Stimulated activated CD4-positive, alpha-beta T cell treated with anti-CD3 and anti-CD28 coated beads, Interleukin-1b, Interleukin-23, amount 100 ng/mL, for 48 hours (primary cell): ENCODE results near the gene AGK.
"Not testable (repeated sequence)": the region's sequence is repeated elsewhere in the genome, so short reads cannot be mapped to it uniquely, and the experiment has no call there.

Source experiments
- DNase-seq: peaks from one replicate; pipeline ENCODE4 v3.0.0-alpha.2; 2020

AGK gene

GRCh38 chr7:141590071-141590470 is 38.9 kb downstream of the AGK start:
- no peak for DNase-seq

- DNase-seq: no peak
Observed at GRCh38 chr7:141590666-141591065, 39.5 kb downstream of the AGK start.

DNA sequence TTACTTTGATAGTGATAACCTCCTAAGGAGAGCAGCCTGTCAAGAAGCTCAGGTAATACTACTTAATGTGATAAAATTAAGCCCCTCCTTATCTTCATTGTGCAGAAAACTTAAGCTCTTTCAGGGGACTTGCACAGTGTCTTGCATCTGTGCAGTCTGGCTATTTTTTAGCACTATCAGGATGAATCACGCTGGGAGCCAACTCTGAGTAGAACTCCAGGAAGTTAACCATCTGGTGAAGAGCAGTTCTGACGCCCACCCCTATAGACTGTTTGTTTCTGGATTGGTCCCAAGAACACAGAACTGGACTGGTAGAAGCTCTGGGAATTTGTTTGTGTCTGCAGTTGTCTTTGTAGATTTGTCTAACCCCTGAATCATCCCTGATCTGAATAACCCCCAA is 41.9 kb downstream of the AGK start:
- no peak for DNase-seq

GRCh38 chr7:141597966-141598365 is 46.8 kb downstream of the AGK start:
- DNase-seq: no peak

DNA sequence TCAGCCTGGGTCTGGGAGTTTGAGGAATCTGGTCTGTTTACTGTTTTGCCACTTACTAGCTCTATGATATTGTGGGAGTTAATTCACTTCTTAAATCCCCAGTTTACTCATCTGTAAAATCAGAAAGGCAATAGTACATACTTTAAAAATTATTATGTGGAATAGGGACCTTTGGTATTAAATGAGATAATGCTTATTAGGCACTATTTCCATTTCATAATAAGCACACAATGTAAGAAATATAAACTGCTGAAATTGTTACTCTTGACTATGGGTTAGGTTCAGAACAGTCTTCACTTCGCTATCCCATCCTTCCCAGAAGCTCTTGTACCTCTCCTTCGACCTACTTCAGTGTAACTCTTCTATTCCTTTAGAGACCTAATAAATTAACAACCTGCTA is 47.2 kb downstream of the AGK start:
- DNase-seq: no peak

DNA sequence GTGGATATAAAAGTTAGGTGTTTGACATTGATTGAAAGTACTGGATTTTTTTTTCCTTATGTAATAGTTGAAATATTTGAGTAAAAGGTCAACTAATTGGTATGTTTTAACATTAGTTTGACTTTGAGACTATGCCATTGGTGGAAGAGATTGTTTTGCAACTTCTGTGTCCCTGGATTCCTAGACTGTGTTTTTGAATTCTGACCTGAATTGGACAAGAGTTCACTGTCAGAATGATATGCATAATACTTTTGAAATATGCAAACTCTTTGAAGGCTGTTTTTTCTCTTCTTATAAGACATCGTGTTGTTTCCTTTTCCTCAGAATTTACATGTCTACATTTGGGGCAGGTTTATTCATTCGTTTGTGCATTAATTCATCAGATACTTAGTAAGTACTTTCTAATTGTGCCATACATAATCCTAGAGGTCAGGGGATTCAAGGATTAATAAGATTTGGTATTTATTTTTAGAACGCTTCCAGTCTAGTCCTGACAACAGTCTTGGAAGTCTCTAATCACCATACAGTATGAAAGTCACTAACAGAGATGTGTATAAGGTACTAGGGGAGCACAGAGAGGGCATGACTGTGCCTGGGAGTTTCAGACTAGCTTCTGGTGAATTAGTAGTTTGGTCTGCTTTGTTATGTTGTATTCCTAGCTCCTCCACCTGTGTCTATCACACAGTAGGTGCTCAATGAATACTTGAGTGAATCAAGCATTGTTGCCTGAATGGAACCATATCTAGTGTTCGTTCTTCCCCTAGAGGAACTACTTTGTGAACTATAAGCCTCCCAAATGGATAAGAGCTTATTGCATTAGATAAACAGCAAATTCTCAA is 49.2 kb downstream of the AGK start:
- no peak for DNase-seq

DNA sequence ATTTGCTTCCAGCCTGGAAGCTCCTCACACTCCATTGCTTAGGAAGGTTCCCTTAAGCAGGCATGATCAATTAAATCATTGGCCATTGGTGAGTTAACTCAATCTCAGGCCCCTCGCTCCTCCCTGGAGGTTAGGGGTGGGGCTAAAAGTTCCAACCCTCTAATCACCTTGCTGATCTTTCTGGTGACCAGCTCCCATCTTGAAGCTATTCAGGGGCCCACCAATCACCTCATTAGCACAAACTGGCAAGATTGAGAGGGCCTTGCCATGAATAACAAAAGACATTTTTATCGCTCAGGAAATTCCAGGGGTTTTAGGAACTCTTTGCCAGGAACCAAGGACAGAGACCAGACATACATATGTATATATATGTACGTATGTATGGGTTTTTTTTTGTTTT is 58.4 kb downstream of the AGK start:
- DNase-seq: no peak

- DNase-seq: no peak
Observed at GRCh38 chr7:141610671-141611070, 59.5 kb downstream of the AGK start.

GRCh38 chr7:141612861-141613260 is 61.7 kb downstream of the AGK start:
- DNase-seq: no peak

- DNase-seq: no peak
Observed at GRCh38 chr7:141617280-141617679, 66.1 kb downstream of the AGK start.

DNA sequence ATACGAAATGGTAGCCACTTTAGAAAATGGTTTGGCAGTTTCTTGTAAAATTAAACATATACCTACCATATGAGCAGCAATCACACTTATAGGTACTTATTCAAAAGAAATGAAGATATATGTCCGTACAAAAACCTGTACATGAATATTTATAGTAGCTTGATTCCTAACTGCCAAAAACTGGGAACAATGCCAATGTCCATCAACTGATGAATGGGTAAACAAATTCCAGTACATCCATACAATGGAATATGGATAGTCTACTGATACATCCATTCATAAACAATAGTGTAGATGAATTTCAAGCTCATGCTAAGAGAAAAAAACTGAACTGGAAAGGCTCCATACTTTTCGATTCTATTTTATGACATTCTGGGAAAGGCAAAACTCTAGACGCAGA is 68.5 kb downstream of the AGK start:
- DNase-seq: no peak

DNA sequence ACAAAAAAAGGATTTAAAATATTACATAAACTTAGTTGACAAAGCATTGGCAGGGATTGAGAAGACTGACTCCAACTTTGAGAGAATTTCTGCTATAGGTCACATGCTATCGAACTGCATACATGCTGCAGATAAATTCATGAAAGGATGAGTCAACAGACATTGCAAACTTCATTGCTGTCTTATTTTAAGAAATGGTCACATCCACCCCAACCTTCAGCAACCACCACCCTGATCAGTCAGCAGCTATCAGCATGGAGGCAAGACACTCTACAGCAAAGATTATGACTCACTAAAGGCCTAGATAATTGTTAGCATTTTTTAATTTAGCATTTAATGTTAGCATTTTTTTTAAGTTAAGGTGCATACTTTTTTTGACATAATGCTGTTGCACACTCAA is 73.6 kb downstream of the AGK start:
- DNase-seq: no peak

DNA sequence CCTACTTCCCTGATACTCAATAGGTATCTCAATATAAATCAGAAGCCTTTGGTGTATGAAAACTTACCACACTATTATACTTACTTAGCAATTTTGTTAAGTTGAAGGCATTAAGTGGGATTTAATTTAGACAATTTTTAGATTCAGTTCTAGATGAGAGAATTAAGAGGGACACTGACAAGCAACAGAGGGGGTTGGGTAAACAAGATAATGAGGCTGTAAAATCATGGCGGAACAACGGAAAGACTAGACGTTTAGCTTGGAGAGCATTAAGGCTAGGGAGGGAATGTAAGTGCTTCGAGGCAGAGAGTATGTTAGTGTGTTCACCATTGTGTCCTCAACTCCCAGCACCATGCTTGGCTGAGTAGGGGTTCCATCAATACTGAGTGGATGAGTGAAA is 79.4 kb downstream of the AGK start:
- no peak for DNase-seq

- no peak for DNase-seq
Observed at GRCh38 chr7:141631525-141631924, 80.3 kb downstream of the AGK start.

DNA sequence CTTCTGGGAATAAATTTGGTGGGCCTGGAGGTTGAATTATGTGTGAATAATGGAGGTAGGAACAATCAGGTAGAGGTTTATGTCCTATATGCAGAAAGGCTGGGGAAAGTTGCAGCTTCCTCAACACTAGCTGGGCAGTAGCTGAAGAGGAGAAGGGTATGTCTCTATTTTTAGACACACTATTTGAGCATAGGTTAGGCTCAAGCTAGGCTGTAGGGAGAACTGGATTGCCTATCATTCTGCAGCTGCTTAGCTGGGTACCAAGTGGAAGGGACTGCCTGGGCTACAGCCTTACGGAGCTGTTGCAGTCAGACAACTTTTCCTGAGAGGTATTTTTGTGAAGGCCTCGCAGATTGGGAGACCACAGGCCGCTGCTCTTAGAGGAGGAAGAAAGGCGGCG is 82.9 kb downstream of the AGK start:
- DNase-seq: no peak

DNA sequence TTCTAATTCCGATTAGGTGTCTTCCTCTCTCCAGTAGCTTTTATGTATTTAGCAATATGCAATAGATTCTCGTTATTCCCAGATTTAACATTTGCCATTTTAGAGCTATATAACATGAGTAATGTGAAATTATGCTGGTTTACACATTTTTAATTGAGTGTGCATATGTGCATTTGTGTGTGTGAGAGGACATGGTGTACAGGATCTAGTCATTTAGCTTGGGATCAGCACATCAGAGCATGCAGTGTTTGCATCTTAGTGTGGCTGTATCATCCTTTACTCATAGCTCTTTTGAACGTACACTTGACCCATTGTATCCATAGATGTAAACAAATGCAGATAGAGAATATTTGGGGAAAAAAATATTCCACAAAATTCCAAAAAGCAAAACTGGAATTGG is 84.8 kb downstream of the AGK start:
- no peak for DNase-seq

GRCh38 chr7:141640239-141640840 is 89.1 kb downstream of the AGK start:
- no peak for DNase-seq

GRCh38 chr7:141641876-141642275 is 90.7 kb downstream of the AGK start:
- DNase-seq: no peak

DNA sequence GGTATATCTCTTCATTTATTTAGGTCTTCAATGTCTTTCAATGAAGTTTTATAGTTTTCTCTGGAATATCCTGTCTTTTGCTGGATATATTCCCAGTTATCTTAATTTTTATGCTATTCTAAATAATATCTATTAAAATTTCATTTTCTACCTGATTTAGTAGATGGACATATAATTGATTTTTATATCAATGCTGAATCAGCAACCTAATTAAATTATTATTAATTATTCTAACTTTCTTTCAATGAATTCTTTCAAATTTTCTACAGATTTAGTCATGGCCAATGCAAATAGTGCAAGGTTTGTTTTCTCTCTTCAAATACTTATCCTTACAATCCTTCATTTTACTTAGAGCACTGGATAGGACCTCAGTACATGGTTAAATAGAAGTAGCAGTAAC is 94.0 kb downstream of the AGK start:
- DNase-seq: no peak

DNA sequence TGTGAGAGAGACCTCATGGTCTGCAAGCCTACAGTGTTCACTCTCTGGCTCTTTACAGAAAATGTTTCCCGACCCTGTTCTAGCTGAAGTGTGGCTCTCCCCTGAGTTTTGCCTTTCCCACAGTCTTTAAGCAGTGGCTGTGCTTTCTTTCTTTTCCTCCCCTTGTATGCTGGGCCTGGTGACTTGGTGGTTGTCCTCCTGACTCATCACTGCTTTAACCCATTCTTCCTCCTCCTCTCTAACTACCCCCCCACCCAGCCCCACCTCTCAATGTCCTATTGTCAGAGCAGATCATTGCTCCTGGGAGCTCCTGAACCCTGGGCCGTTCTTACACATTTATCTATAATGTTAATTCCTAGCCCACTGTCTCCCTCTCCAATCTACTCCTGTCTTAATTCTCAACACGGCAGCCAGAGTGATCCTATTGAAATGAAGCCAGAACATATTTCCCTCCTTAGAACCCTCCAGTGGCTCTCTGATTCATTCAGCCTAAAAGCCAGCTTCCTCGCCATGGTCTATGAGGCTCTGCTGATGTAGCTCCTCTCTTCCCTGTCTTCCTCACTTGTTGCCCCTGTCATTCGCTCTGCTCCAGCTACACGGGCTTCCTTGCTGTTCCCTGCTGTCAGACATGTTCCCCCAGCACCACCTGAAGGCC is 95.7 kb downstream of the AGK start:
- DNase-seq: no peak

- not testable (repeated sequence) for DNase-seq
Observed at GRCh38 chr7:141647701-141648100, 96.5 kb downstream of the AGK start.

GRCh38 chr7:141648276-141649114 is 97.3 kb downstream of the AGK start:
- no peak for DNase-seq

DNA sequence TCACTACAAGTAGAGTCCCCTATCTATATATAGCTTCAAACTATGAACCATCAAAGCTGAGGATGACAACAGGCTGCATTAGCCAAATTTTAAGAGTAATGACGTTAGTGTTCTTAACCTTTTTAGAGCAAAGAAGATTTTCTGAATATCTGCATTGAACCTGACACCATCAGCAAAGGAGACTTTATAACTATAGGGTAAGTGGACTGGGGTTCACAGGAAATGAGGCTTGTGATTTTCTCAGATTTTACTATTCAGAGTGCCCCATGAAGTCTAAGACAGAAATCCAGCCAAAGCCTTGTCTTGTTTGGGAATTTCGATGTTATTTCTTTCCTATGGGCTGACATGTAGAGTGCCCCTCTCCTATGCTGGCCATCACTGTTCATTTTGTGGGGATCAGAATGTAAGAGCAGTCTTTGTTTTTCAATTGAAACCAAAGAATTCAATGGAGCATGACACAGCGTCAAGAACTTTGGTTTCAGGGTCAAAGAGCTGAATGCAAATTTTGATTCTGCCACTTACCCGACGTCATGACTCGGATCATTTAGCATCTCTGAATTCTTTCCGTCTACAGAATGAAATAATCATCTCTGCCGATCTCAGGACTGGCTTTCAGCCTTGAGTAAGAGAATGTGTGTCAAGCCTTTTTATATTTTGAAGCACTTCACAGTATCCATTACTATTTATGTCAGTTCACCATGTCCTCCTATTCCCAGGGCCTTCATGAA is 98.1 kb downstream of the AGK start:
- DNase-seq: no peak
